K562 (cell line): Measurements from ENCODE around the gene DNALI1. TPM values are rescaled to one million over a fixed set of nuclear protein-coding genes. Genes with fewer than 3 reads are reported as not detected.

ENCODE experiments used
- ASH1L ChIP-seq: fragments of 450-650 bp; IDR thresholded peaks from 2 replicates; pipeline ENCODE4 v1.6.1; 2018; ENCODE audit warnings: borderline replicate concordance, mild to moderate bottlenecking, low read depth; ENCODE audit not compliant: partially characterized antibody
- BACH1 ChIP-seq: fragments of 200-800 bp; sonication (Bioruptor generic); IDR thresholded peaks from 2 replicates; pipeline ENCODE4 v1.6.1; 2016; ENCODE audit warnings: missing genetic modification characterization, missing compliant biosample characterization
- CHD2 ChIP-seq: IDR thresholded peaks from 2 replicates; pipeline ENCODE4 v1.6.1; 2011; ENCODE audit warnings: low read depth, low read length
- HLTF ChIP-seq: fragments of 450-650 bp; IDR thresholded peaks from 2 replicates; pipeline ENCODE4 v1.6.1; 2016
- KDM5B ChIP-seq: fragments of 200-600 bp; sonication (generic); IDR thresholded peaks from 2 replicates; pipeline ENCODE4 v1.6.1; 2012; ENCODE audit warnings: low read depth, mild to moderate bottlenecking, moderate library complexity, low read length, control low read depth, inconsistent platforms; ENCODE audit not compliant: insufficient replicate concordance
- KLF13 ChIP-seq: fragments of 450-650 bp; IDR thresholded peaks from 2 replicates; pipeline ENCODE4 v1.6.1; 2016; ENCODE audit warnings: missing genetic modification characterization, low read depth, mild to moderate bottlenecking, missing compliant biosample characterization, moderate library complexity, borderline replicate concordance
- MEIS2 ChIP-seq: fragments of 450-650 bp; IDR thresholded peaks from 2 replicates; pipeline ENCODE4 v1.6.1; 2014; ENCODE audit warnings: mild to moderate bottlenecking; ENCODE audit not compliant: partially characterized antibody
- POLR2AphosphoS2 ChIP-seq: IDR thresholded peaks from 2 replicates; pipeline ENCODE4 v1.6.1; 2012; ENCODE audit warnings: low read length, improper control_type of control experiment
- RBM39 ChIP-seq: fragments of 200-400 bp; formaldehyde crosslinking; optimal IDR thresholded peaks from 2 replicates; pipeline ENCODE3; 2018; ENCODE audit warnings: low read depth, low read length
- SAFB2 ChIP-seq: fragments of 200-400 bp; formaldehyde crosslinking; IDR thresholded peaks from 2 replicates; pipeline ENCODE4 v1.6.1; 2018; ENCODE audit warnings: borderline replicate concordance, low read length, low read depth, moderate library complexity; ENCODE audit not compliant: severe bottlenecking
- TEAD1 ChIP-seq, 2 experiments: fragments of 450-650 bp in 1 of 2; sonication (generic) in 1 of 2; formaldehyde crosslinking; IDR thresholded peaks; 2 replicates each; pipeline versions ENCODE4 v1.4.0 to v1.8.0; 2020 to 2022; ENCODE audit warnings: mild to moderate bottlenecking in 2 of 2, missing genetic modification reagents in 1 of 2
- ZNF644 ChIP-seq: fragments of 200-800 bp; sonication (Bioruptor generic); IDR thresholded peaks from 2 replicates; pipeline ENCODE4 v1.6.1; 2016; ENCODE audit warnings: low read depth, missing genetic modification characterization, missing compliant biosample characterization
- ZNF766 ChIP-seq: fragments of 200-800 bp; sonication (Bioruptor generic); conservative IDR thresholded peaks from 2 replicates; pipeline ENCODE4 v1.6.1; 2016; ENCODE audit warnings: missing genetic modification characterization, missing compliant biosample characterization
- polyA plus RNA-seq, 8 experiments: library from polyadenylated mRNA; depleted of rRNA in 4 of 8; stranded (reverse) in 5 of 8; unstranded in 3 of 8; fragments of >200 nt; fragmentation: Nextera tagmentation in 2 of 8; fragmentation: Illumina TruSeq in 1 of 8; extraction: Ambion mirVana in 2 of 8; extraction: Trizol in 1 of 8; gene quantifications; 2 replicates each; pipeline versions ENCODE4 v1.2.1 to v1.2.3, GENCODE V29; 2011 to 2014; ENCODE audit warnings: inconsistent platforms in 1 of 8, missing spikeins in 1 of 8
- total RNA-seq, 7 experiments: library from RNA; depleted of rRNA in 6 of 7; stranded (reverse); fragments of >200 nt in 6 of 7; fragmentation: Illumina TruSeq in 2 of 7; extraction: Trizol in 2 of 7; gene quantifications; 2 replicates each; pipeline versions ENCODE4 v1.2.1 to v1.2.3, GENCODE V29; 2011 to 2021; ENCODE audit warnings: low replicate concordance in 1 of 7
- TF ChIP-seq, protein P1 (sequence below), 2 experiments: fragments of 450-650 bp; IDR thresholded peaks; 2 replicates each; pipeline ENCODE4 v1.6.1; 2016
- TF ChIP-seq, protein P2 (sequence below): fragments of 450-650 bp; conservative IDR thresholded peaks from 2 replicates; pipeline ENCODE4 v1.6.1; 2016; ENCODE audit warnings: missing genetic modification characterization, low read depth, mild to moderate bottlenecking, missing compliant biosample characterization, moderate library complexity
- TF ChIP-seq, protein P3 (sequence below): sonication (generic); formaldehyde crosslinking; IDR thresholded peaks from 2 replicates; pipeline ENCODE4 v1.8.1; 2023; ENCODE audit warnings: missing genetic modification reagents, mild to moderate bottlenecking, borderline replicate concordance
- TF ChIP-seq, protein P4 (sequence below): fragments of 450-650 bp; formaldehyde crosslinking; conservative IDR thresholded peaks from 2 replicates; pipeline ENCODE4 v1.4.0; 2022; ENCODE audit warnings: mild to moderate bottlenecking, missing genetic modification characterization

Gene DNALI1
- total and polyA plus RNA-seq, 9 of the 15 experiments (the other 6 are each of a cell fraction or from before 2014, with no cell fraction given) = 0.87 to 5.6 (median 1.2) TPM

DNA sequence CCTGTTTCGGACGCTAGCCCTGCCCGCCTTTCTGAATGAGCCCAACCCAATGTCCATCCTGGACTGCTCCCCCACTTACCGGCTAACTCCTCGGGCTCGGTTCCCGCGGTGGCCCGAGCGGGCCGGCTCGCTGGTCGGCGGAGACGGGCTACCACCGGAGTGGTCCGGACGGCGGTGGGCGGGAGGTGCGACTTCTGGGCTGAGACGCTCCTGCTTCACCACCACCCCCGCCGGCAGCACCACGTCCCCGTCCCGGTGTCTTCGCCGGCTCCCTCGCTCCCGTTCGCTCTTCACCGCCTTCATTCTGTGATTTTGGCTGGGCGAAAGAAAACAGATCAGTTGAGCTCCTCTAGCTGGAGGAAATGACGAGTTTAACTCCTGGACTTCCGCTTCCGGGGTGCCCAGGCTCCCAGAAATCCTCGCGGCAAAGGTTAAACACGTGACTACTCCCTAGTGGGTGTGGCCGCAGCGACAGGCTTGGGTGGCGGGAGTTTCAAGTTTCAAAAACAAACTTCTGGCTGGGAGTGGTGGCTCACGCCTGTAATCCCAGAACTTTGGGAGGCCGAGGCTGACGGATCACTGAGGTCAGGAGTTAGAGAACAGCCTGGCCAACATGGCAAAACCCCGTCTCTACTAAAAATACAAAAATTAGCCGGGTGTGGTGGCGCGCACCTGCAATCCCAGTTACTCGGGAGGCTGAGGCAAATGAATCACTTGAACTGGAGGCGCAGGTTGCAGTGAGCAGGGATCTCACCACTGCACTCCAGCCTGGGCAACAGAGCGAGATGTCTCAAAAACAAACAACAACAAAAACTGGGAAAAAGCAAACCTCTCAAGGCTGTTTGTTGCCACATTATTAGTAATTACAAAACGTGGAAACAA is 2.6 kb upstream of the DNALI1 start, which contains the start of gene SNIP1 (continued):
- TF ChIP-seq RBM39 = no peak
- TF ChIP-seq KDM5B = peak; percentile 86
- no peak for TF ChIP-seq MEIS2
- peak; percentile 81; the same call in 1 of the 2 replicates for TF ChIP-seq KLF13 (tag)
- TF ChIP-seq POLR2AphosphoS2 = peak; percentile 59; the same call in 1 of the 2 replicates
- TF ChIP-seq TEAD1 (CRISPR knock-in tag; IDR thresholded peaks at IDR 0.05) = 0 out of 4 replicates have a peak, but pooled peaks of 1 of the 2 experiments have one; percentile 63
- TF ChIP-seq SAFB2 = no peak
- 0 out of 2 replicates have a peak, but pooled peaks have one; percentile 8 for TF ChIP-seq ZNF766 (CRISPR knock-in tag)
- TF ChIP-seq ASH1L = peak; percentile 23
- TF ChIP-seq, protein P1, sequence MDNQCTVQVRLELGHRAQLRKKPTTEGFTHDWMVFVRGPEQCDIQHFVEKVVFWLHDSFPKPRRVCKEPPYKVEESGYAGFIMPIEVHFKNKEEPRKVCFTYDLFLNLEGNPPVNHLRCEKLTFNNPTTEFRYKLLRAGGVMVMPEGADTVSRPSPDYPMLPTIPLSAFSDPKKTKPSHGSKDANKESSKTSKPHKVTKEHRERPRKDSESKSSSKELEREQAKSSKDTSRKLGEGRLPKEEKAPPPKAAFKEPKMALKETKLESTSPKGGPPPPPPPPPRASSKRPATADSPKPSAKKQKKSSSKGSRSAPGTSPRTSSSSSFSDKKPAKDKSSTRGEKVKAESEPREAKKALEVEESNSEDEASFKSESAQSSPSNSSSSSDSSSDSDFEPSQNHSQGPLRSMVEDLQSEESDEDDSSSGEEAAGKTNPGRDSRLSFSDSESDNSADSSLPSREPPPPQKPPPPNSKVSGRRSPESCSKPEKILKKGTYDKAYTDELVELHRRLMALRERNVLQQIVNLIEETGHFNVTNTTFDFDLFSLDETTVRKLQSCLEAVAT (IDR thresholded peaks at IDR 0.05) = peak in 1 of 2 experiments; percentile 55; a peak in 1 of 4 replicates
- TF ChIP-seq, protein P2, sequence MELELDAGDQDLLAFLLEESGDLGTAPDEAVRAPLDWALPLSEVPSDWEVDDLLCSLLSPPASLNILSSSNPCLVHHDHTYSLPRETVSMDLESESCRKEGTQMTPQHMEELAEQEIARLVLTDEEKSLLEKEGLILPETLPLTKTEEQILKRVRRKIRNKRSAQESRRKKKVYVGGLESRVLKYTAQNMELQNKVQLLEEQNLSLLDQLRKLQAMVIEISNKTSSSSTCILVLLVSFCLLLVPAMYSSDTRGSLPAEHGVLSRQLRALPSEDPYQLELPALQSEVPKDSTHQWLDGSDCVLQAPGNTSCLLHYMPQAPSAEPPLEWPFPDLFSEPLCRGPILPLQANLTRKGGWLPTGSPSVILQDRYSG (tag) = no peak
- TF ChIP-seq, protein P3, sequence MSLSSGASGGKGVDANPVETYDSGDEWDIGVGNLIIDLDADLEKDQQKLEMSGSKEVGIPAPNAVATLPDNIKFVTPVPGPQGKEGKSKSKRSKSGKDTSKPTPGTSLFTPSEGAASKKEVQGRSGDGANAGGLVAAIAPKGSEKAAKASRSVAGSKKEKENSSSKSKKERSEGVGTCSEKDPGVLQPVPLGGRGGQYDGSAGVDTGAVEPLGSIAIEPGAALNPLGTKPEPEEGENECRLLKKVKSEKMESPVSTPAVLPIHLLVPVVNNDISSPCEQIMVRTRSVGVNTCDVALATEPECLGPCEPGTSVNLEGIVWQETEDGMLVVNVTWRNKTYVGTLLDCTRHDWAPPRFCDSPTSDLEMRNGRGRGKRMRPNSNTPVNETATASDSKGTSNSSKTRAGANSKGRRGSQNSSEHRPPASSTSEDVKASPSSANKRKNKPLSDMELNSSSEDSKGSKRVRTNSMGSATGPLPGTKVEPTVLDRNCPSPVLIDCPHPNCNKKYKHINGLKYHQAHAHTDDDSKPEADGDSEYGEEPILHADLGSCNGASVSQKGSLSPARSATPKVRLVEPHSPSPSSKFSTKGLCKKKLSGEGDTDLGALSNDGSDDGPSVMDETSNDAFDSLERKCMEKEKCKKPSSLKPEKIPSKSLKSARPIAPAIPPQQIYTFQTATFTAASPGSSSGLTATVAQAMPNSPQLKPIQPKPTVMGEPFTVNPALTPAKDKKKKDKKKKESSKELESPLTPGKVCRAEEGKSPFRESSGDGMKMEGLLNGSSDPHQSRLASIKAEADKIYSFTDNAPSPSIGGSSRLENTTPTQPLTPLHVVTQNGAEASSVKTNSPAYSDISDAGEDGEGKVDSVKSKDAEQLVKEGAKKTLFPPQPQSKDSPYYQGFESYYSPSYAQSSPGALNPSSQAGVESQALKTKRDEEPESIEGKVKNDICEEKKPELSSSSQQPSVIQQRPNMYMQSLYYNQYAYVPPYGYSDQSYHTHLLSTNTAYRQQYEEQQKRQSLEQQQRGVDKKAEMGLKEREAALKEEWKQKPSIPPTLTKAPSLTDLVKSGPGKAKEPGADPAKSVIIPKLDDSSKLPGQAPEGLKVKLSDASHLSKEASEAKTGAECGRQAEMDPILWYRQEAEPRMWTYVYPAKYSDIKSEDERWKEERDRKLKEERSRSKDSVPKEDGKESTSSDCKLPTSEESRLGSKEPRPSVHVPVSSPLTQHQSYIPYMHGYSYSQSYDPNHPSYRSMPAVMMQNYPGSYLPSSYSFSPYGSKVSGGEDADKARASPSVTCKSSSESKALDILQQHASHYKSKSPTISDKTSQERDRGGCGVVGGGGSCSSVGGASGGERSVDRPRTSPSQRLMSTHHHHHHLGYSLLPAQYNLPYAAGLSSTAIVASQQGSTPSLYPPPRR (CRISPR knock-in tag) = no peak
- TF ChIP-seq ZNF644 (tag) = no peak; the same call in 1 of the 2 replicates
- no peak for TF ChIP-seq CHD2
- no peak for TF ChIP-seq BACH1 (tag)
- TF ChIP-seq HLTF = peak; percentile 92; the same call in 1 of the 2 replicates
- TF ChIP-seq, protein P4, sequence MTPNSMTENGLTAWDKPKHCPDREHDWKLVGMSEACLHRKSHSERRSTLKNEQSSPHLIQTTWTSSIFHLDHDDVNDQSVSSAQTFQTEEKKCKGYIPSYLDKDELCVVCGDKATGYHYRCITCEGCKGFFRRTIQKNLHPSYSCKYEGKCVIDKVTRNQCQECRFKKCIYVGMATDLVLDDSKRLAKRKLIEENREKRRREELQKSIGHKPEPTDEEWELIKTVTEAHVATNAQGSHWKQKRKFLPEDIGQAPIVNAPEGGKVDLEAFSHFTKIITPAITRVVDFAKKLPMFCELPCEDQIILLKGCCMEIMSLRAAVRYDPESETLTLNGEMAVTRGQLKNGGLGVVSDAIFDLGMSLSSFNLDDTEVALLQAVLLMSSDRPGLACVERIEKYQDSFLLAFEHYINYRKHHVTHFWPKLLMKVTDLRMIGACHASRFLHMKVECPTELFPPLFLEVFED (CRISPR knock-in tag) = no peak
